Activated CD8-positive, alpha-beta memory T cell treated with anti-CD3 and anti-CD28 coated beads, Interleukin-2, amount 50 U/mL, for 48 hours (primary cell): ENCODE measurements around the gene MCM7.

Experiments
- DNase-seq: peaks from one replicate; pipeline ENCODE4 v3.0.0-alpha.2; 2020

MCM7 gene

GRCh38 chr7:100065452-100066186 is 35.6 kb downstream of the MCM7 start:
- no peak for DNase-seq

- no peak for DNase-seq
Measured at GRCh38 chr7:100064162-100064561, 37.0 kb downstream of the MCM7 start.

DNA sequence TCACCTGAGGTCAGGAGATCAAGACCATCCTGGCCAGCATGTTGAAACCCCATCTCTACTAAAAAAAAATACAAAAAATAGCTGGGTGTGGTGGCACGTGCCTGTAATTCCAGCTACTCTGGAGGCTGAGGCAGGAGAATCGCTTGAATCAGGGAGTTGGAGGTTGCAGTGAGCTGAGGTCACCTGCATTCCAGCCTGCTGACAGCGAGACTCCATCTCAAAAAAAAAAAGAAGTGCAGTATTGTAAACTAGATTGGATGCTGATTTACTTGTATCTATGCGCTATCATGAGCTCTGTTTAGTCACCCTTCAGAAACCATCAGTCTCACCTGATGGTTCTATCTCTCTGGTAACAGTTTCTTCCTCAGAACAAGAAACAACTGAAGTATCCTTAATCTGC is 37.8 kb downstream of the MCM7 start:
- no peak for DNase-seq

DNA sequence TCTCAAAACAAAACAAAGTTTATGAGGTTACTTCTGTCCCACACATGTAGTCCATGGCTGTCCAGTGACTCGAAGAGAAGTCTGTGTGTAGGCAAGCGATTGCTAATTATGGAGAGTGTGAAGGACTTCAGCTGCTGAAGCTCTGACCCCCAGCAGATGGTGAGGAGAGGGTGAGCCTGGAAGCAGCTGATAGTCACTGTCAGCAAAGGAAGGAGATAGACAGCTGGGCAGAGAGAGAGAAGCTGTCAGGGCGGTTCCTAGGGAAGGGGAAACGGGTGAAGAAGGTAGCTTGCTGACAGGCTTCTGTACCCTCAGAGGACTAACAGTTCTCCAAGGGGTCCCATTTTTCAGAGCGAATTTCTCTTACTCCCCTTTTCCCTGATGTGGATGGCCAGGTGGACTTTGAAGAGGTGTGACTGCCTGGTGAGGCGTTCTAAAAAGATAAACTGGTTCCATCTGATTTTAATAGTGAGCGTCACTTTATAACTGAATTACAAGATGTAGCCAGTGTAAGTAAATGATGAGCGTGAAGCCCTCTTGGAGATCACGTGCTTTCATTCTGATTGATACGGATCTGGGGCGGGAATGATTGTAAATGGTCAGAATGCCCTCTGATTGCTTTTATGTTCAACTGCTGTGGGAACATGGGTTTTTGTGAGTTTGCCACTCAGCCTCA is 39.5 kb downstream of the MCM7 start:
- no peak for DNase-seq

GRCh38 chr7:100059251-100059739 is 41.9 kb downstream of the MCM7 start:
- no peak for DNase-seq

GRCh38 chr7:100057006-100057405 is 44.2 kb downstream of the MCM7 start:
- DNase-seq = no peak

- DNase-seq = no peak
Measured at GRCh38 chr7:100053215-100053614, 48.0 kb downstream of the MCM7 start.

DNA sequence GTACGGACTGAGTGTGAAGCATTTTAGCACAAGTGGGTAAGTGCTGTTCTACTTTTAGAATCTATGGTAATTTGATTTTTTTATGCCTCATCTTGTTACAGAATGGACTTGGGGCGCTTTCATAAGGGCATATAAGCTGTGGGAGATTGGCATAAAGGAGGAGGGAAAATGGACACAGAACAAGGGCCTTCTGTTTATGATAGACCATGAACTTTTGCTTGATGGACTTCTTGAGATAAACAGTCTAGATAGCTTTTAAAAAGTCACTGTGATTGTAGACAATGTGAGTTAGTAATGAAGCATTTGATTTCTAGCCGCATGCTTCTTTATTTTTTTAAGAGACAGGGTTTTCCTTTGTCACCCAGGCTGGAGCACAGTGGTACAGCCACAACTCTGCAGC is 49.6 kb downstream of the MCM7 start:
- no peak for DNase-seq

GRCh38 chr7:100049441-100050291 is 51.5 kb downstream of the MCM7 start, which contains the start of gene ZSCAN21:
Gene ZSCAN21 (plus strand): TSS chr7:100049774. CDS start chr7:100057007, 7,233 bp downstream.
- DNase-seq = peak; percentile 95

- no peak for DNase-seq
Measured at GRCh38 chr7:100048680-100049079, 52.5 kb downstream of the MCM7 start.

- no peak for DNase-seq
Measured at GRCh38 chr7:100044718-100045117, 56.5 kb downstream of the MCM7 start.
